GM15510 (cell line): ENCODE data around the gene GSTM3.

Experiments
- POLR2A ChIP-seq: IDR thresholded peaks from 3 replicates; pipeline ENCODE4 v1.6.1; 2011; ENCODE audit warnings: borderline replicate concordance; ENCODE audit not compliant: insufficient read length; ENCODE audit errors: extremely low read depth

GSTM3 gene

GRCh38 chr1:109726728-109727373, 14.0 kb downstream of the GSTM3 start:
- no peak for TF ChIP-seq POLR2A

- TF ChIP-seq POLR2A, result no peak
These were observed 14.8 kb downstream of the GSTM3 start for GRCh38 chr1:109726007-109726406.

- no peak for TF ChIP-seq POLR2A
These were observed 15.3 kb downstream of the GSTM3 start for GRCh38 chr1:109725510-109725909.

GRCh38 chr1:109724933-109725332, 15.9 kb downstream of the GSTM3 start:
- TF ChIP-seq POLR2A, result no peak

- no peak for TF ChIP-seq POLR2A
These were observed 17.7 kb downstream of the GSTM3 start for GRCh38 chr1:109722908-109723691.

GRCh38 chr1:109721971-109722370, 18.9 kb downstream of the GSTM3 start:
- TF ChIP-seq POLR2A, result no peak

GRCh38 chr1:109721042-109721441, 19.8 kb downstream of the GSTM3 start:
- no peak for TF ChIP-seq POLR2A

- TF ChIP-seq POLR2A, result no peak
These were observed 21.5 kb downstream of the GSTM3 start for GRCh38 chr1:109719337-109719837.

GRCh38 chr1:109718495-109718894, 22.3 kb downstream of the GSTM3 start:
- no peak for TF ChIP-seq POLR2A

- TF ChIP-seq POLR2A, result no peak
These were observed 23.1 kb downstream of the GSTM3 start for GRCh38 chr1:109717729-109718128.

GRCh38 chr1:109716570-109717090, 24.2 kb downstream of the GSTM3 start:
- no peak for TF ChIP-seq POLR2A

GRCh38 chr1:109716121-109716520, 24.7 kb downstream of the GSTM3 start:
- TF ChIP-seq POLR2A, result no peak

GRCh38 chr1:109714661-109715372, 26.0 kb downstream of the GSTM3 start:
- no peak for TF ChIP-seq POLR2A

- TF ChIP-seq POLR2A, result no peak
These were observed 27.2 kb downstream of the GSTM3 start for GRCh38 chr1:109713636-109714035.

GRCh38 chr1:109712321-109712864, 28.4 kb downstream of the GSTM3 start:
- TF ChIP-seq POLR2A, result no peak
